Ovary (tissue), 3 donors: Measurements from ENCODE around the gene CDADC1.

Experiments
- CTCF ChIP-seq, 3 donors: fragments of 450-650 bp in 2 of 3; fragments of 200-600 bp in 1 of 3; IDR thresholded peaks; one replicate each; pipeline versions ENCODE4 v1.5.1 to v1.8.0; 2016 to 2022; ENCODE audit warnings: antibody characterized with exemption in 3 of 3, mild to moderate bottlenecking in 1 of 3
- EP300 ChIP-seq: sonication (generic); formaldehyde crosslinking; IDR thresholded peaks from one replicate; pipeline ENCODE4 v1.6.1; 2017; ENCODE audit warnings: antibody characterized with exemption
- POLR2A ChIP-seq: fragments of 450-650 bp; IDR thresholded peaks from one replicate; pipeline ENCODE4 v1.6.1; 2017; ENCODE audit warnings: antibody characterized with exemption, mild to moderate bottlenecking, moderate library complexity
- donor health status: DM: no; HTN: no; CAD: no.

- no peak for TF ChIP-seq CTCF (IDR thresholded peaks at IDR 0.05)
- no peak for TF ChIP-seq POLR2A
- TF ChIP-seq EP300, result no peak
Measured at GRCh38 chr13:49315756-49316482, 68.2 kb downstream of the CDADC1 start.
